HCEC 1CT (cell line): ENCODE data around the gene RHD.
"Not testable (repeated sequence)": the region's sequence is repeated elsewhere in the genome, so short reads cannot be mapped to it uniquely, and the experiment has no call there.

Source experiments
- DNase-seq: peaks from one replicate; pipeline ENCODE4 v3.0.0-alpha.2; 2017

The RHD gene

GRCh38 chr1:25272238-25272637 lies at the start of gene RHD:
Gene RHD (plus strand): TSS chr1:25272509. CDS start chr1:25272548, 39 bp downstream.
- DNase-seq: not testable (repeated sequence)

GRCh38 chr1:25222606-25223005 lies 49.7 kb upstream of the RHD start:
- no peak for DNase-seq

GRCh38 chr1:25223471-25223870 lies 48.8 kb upstream of the RHD start:
- DNase-seq: peak; percentile 53

GRCh38 chr1:25232027-25232865 lies 40.1 kb upstream of the RHD start, which contains the start of gene SYF2:
Gene SYF2 (minus strand): TSS chr1:25232502. CDS start chr1:25232467, 35 bp downstream.
- DNase-seq: peak; percentile 91

GRCh38 chr1:25232866-25233784 lies 39.2 kb upstream of the RHD start:
- peak; percentile 87 for DNase-seq

- not testable (repeated sequence) for DNase-seq
Observed at GRCh38 chr1:25235411-25235810, 36.9 kb upstream of the RHD start.

- not testable (repeated sequence) for DNase-seq
Observed at GRCh38 chr1:25236261-25236660, 36.0 kb upstream of the RHD start.

- DNase-seq: no peak
Observed at GRCh38 chr1:25238046-25238445, 34.3 kb upstream of the RHD start.

- peak; percentile 86 for DNase-seq
Observed at GRCh38 chr1:25239681-25240541, 32.4 kb upstream of the RHD start.

- no peak for DNase-seq
Observed at GRCh38 chr1:25243907-25244306, 28.4 kb upstream of the RHD start.

- no peak for DNase-seq
Observed at GRCh38 chr1:25245393-25245792, 26.9 kb upstream of the RHD start.

GRCh38 chr1:25245809-25246599 lies 26.3 kb upstream of the RHD start:
- DNase-seq: peak; percentile 44

- DNase-seq: peak; percentile 13
Observed at GRCh38 chr1:25246600-25247023, 25.7 kb upstream of the RHD start.

GRCh38 chr1:25247024-25247828 lies 25.1 kb upstream of the RHD start, which contains the start of gene RSRP1:
Gene RSRP1 (minus strand): TSS chr1:25247454. CDS start chr1:25246963, 491 bp downstream.
- DNase-seq: peak; percentile 96

GRCh38 chr1:25247829-25248754 lies 24.2 kb upstream of the RHD start:
- DNase-seq: no peak

GRCh38 chr1:25253911-25254310 lies 18.4 kb upstream of the RHD start:
- DNase-seq: peak; percentile 67

- DNase-seq: no peak
Observed at GRCh38 chr1:25255706-25256577, 16.4 kb upstream of the RHD start.

- no peak for DNase-seq
Observed at GRCh38 chr1:25256578-25256965, 15.7 kb upstream of the RHD start.
